ENCODE data around the gene KCNK3.

KCNK3 gene

GRCh38 chr2:26720322-26721114, 28.0 kb downstream of the KCNK3 start:
- H3K4me1 ChIP-seq (ENCODE audit: insufficient read depth, low read length): peaks cover 4% of the 10 kb centered on the region; the same call in 1 of the 2 replicates
- H3K9me3 ChIP-seq (ENCODE audit: insufficient read depth, low read depth, low read length): no peaks in the 10 kb centered on the region
- H3K4me3 ChIP-seq (ENCODE audit: low read length): no peak overlapping the region
- no peaks in the 10 kb centered on the region for H3K36me3 ChIP-seq (ENCODE audit: insufficient read depth, low read depth, low read length)
- H3K27ac ChIP-seq (ENCODE audit: low read length): no peak overlapping the region
- no peak overlapping the region for H3K9ac ChIP-seq (ENCODE audit: low read depth, low read length)
- H3K27me3 ChIP-seq (ENCODE audit: insufficient read depth, low read length): no peaks in the 10 kb centered on the region

- Histone ChIP-seq H3K36me3 (ENCODE audit: insufficient read depth, low read depth, low read length) (no peaks in the 10 kb centered on the region), H3K4me1 (ENCODE audit: insufficient read depth, low read length) (peaks cover 4% of the 10 kb centered on the region; the same call in 1 of the 2 replicates), H3K9ac (ENCODE audit: low read depth, low read length) (no peak overlapping the region), H3K9me3 (ENCODE audit: insufficient read depth, low read depth, low read length) (no peaks in the 10 kb centered on the region), H3K27me3 (ENCODE audit: insufficient read depth, low read length) (no peaks in the 10 kb centered on the region), H3K4me3 (ENCODE audit: low read length) (no peak overlapping the region), H3K27ac (ENCODE audit: low read length) (no peak overlapping the region)
These were observed 28.9 kb downstream of the KCNK3 start for GRCh38 chr2:26721115-26722032.

GRCh38 chr2:26722328-26722727, 29.8 kb downstream of the KCNK3 start:
- no peaks in the 10 kb centered on the region for H3K27me3 ChIP-seq (ENCODE audit: insufficient read depth, low read length)
- H3K36me3 ChIP-seq (ENCODE audit: insufficient read depth, low read depth, low read length): no peaks in the 10 kb centered on the region
- peaks cover 4% of the 10 kb centered on the region; the same call in 1 of the 2 replicates for H3K4me1 ChIP-seq (ENCODE audit: insufficient read depth, low read length)
- no peak overlapping the region for H3K9ac ChIP-seq (ENCODE audit: low read depth, low read length)
- H3K9me3 ChIP-seq (ENCODE audit: insufficient read depth, low read depth, low read length): no peaks in the 10 kb centered on the region
- H3K4me3 ChIP-seq (ENCODE audit: low read length): no peak overlapping the region
- H3K27ac ChIP-seq (ENCODE audit: low read length): no peak overlapping the region

- Histone ChIP-seq H3K36me3 (ENCODE audit: insufficient read depth, low read depth, low read length) (no peaks in the 10 kb centered on the region), H3K4me1 (ENCODE audit: insufficient read depth, low read length) (peaks cover 4% of the 10 kb centered on the region; the same call in 1 of the 2 replicates), H3K27me3 (ENCODE audit: insufficient read depth, low read length) (no peaks in the 10 kb centered on the region), H3K4me3 (ENCODE audit: low read length) (no peak overlapping the region), H3K27ac (ENCODE audit: low read length) (no peak overlapping the region), H3K9me3 (ENCODE audit: insufficient read depth, low read depth, low read length) (no peaks in the 10 kb centered on the region), H3K9ac (ENCODE audit: low read depth, low read length) (no peak overlapping the region)
These were observed 30.4 kb downstream of the KCNK3 start for GRCh38 chr2:26722911-26723310.

GRCh38 chr2:26723475-26723874, 31.0 kb downstream of the KCNK3 start:
- peaks cover 4% of the 10 kb centered on the region; the same call in 1 of the 2 replicates for H3K4me1 ChIP-seq (ENCODE audit: insufficient read depth, low read length)

GRCh38 chr2:26723991-26724750, 31.6 kb downstream of the KCNK3 start:
- Histone ChIP-seq H3K9me3 (ENCODE audit: insufficient read depth, low read depth, low read length) (no peaks in the 10 kb centered on the region), H3K4me3 (ENCODE audit: low read length) (no peak overlapping the region), H3K36me3 (ENCODE audit: insufficient read depth, low read depth, low read length) (no peaks in the 10 kb centered on the region), H3K4me1 (ENCODE audit: insufficient read depth, low read length) (peaks cover 4% of the 10 kb centered on the region; the same call in 1 of the 2 replicates), H3K27ac (ENCODE audit: low read length) (no peak overlapping the region), H3K27me3 (ENCODE audit: insufficient read depth, low read length) (no peaks in the 10 kb centered on the region), H3K9ac (ENCODE audit: low read depth, low read length) (no peak overlapping the region)

More at GRCh38 chr2:26723475-26723874, 31.0 kb downstream of the KCNK3 start:
- Histone ChIP-seq H3K27ac (ENCODE audit: low read length) (no peak overlapping the region), H3K27me3 (ENCODE audit: insufficient read depth, low read length) (no peaks in the 10 kb centered on the region), H3K4me3 (ENCODE audit: low read length) (no peak overlapping the region), H3K9me3 (ENCODE audit: insufficient read depth, low read depth, low read length) (no peaks in the 10 kb centered on the region), H3K36me3 (ENCODE audit: insufficient read depth, low read depth, low read length) (no peaks in the 10 kb centered on the region), H3K9ac (ENCODE audit: low read depth, low read length) (no peak overlapping the region)

GRCh38 chr2:26724784-26725520, 32.4 kb downstream of the KCNK3 start:
- H3K9ac ChIP-seq (ENCODE audit: low read depth, low read length): no peak overlapping the region
- H3K4me3 ChIP-seq (ENCODE audit: low read length): no peak overlapping the region
- H3K36me3 ChIP-seq (ENCODE audit: insufficient read depth, low read depth, low read length): no peaks in the 10 kb centered on the region
- H3K9me3 ChIP-seq (ENCODE audit: insufficient read depth, low read depth, low read length): no peaks in the 10 kb centered on the region
- no peaks in the 10 kb centered on the region for H3K27me3 ChIP-seq (ENCODE audit: insufficient read depth, low read length)
- H3K27ac ChIP-seq (ENCODE audit: low read length): no peak overlapping the region
- peaks cover 4% of the 10 kb centered on the region; the same call in 1 of the 2 replicates for H3K4me1 ChIP-seq (ENCODE audit: insufficient read depth, low read length)

GRCh38 chr2:26725521-26725820, 32.9 kb downstream of the KCNK3 start:
- Histone ChIP-seq H3K9ac (ENCODE audit: low read depth, low read length) (no peak overlapping the region), H3K4me1 (ENCODE audit: insufficient read depth, low read length) (peaks cover 4% of the 10 kb centered on the region; the same call in 1 of the 2 replicates), H3K27ac (ENCODE audit: low read length) (no peak overlapping the region), H3K36me3 (ENCODE audit: insufficient read depth, low read depth, low read length) (no peaks in the 10 kb centered on the region), H3K27me3 (ENCODE audit: insufficient read depth, low read length) (no peaks in the 10 kb centered on the region), H3K4me3 (ENCODE audit: low read length) (no peak overlapping the region), H3K9me3 (ENCODE audit: insufficient read depth, low read depth, low read length) (no peaks in the 10 kb centered on the region)

GRCh38 chr2:26726228-26726627, 33.7 kb downstream of the KCNK3 start:
- no peak overlapping the region for H3K4me3 ChIP-seq (ENCODE audit: low read length)
- peaks cover 4% of the 10 kb centered on the region; the same call in 1 of the 2 replicates for H3K4me1 ChIP-seq (ENCODE audit: insufficient read depth, low read length)

GRCh38 chr2:26727641-26728561, 35.4 kb downstream of the KCNK3 start:
- Histone ChIP-seq H3K4me1 (ENCODE audit: insufficient read depth, low read length) (no peaks in the 10 kb centered on the region), H3K9ac (ENCODE audit: low read depth, low read length) (no peak overlapping the region), H3K9me3 (ENCODE audit: insufficient read depth, low read depth, low read length) (no peaks in the 10 kb centered on the region), H3K4me3 (ENCODE audit: low read length) (no peak overlapping the region), H3K36me3 (ENCODE audit: insufficient read depth, low read depth, low read length) (no peaks in the 10 kb centered on the region), H3K27me3 (ENCODE audit: insufficient read depth, low read length) (no peaks in the 10 kb centered on the region), H3K27ac (ENCODE audit: low read length) (no peak overlapping the region)

More at GRCh38 chr2:26726228-26726627, 33.7 kb downstream of the KCNK3 start:
- Histone ChIP-seq H3K27me3 (ENCODE audit: insufficient read depth, low read length) (no peaks in the 10 kb centered on the region), H3K9me3 (ENCODE audit: insufficient read depth, low read depth, low read length) (no peaks in the 10 kb centered on the region), H3K27ac (ENCODE audit: low read length) (no peak overlapping the region), H3K9ac (ENCODE audit: low read depth, low read length) (no peak overlapping the region), H3K36me3 (ENCODE audit: insufficient read depth, low read depth, low read length) (no peaks in the 10 kb centered on the region)

Measured in iPS-20b (cell line).